SH-SY5Y (cell line): Measurements from ENCODE around the gene PRDM15.

Experiments
- GATA2 ChIP-seq: IDR thresholded peaks from 2 replicates; pipeline ENCODE4 v1.6.1; 2011; ENCODE audit warnings: mild to moderate bottlenecking, low read depth, low read length
- GATA3 ChIP-seq: IDR thresholded peaks from 2 replicates; pipeline ENCODE4 v1.6.1; 2011; ENCODE audit warnings: low read depth, mild to moderate bottlenecking, low read length, moderate library complexity

GRCh38 chr21:41861987-41862386 lies 17.2 kb downstream of the PRDM15 start:
- TF ChIP-seq GATA2 (no peak), GATA3 (no peak)
